K562 (cell line): Measurements from ENCODE around the gene PDLIM4. TPM values are rescaled to one million over a fixed set of nuclear protein-coding genes. Genes with fewer than 3 reads are reported as not detected.

Experiments
- ATAC-seq: fragments of 200-7000 bp; cut with Tn5 transposase; 3 replicates; pipeline ENCODE4 v1.9.1; 2020; ENCODE audit warnings: moderate library complexity
- BruUV-seq: library from RNA; stranded (reverse); fragments of 400-500 nt; replicated peaks from 2 replicates; lab custom pipeline; 2021; lab: Mats Ljungman, UMichigan
- CTCF ChIA-PET: fragments of 300-600 bp; formaldehyde crosslinking; extraction: SDS; loops from one replicate; lab custom pipeline; 2021; ENCODE audit warnings: low intra/inter-chr PET ratio; lab: Yijun Ruan, JAX
- POLR2A ChIA-PET: fragments of 300-600, 350-650 bp; sonication (Branson Sonifier 250); formaldehyde crosslinking; extraction: SDS; loops from one replicate; lab custom pipeline; 2021; ENCODE audit warnings: antibody characterized with exemption, inconsistent platforms; lab: Yijun Ruan, JAX
- DNase-seq, 4 experiments: peaks; one replicate each; pipeline versions ENCODE4 v3.0.0 to v3.0.0-alpha.2; 2011 to 2018; ENCODE audit warnings: low spot score in 3 of 4, mixed read lengths in 3 of 4; ENCODE audit errors: extremely low read depth in 1 of 4
- FAIRE-seq: peaks from 2 replicates; lab custom pipeline; 2011; peaks lifted over from hg19 to GRCh38; lab: Jason Lieb, UNC
- H2AFZ ChIP-seq: 2 replicates; pipeline ENCODE4 v1.6.0; 2011; ENCODE audit warnings: low read depth, low read length, control low read depth, inconsistent platforms
- H3K27ac ChIP-seq: fragments of 200-600 bp; 3 replicates; pipeline ENCODE4 v1.8.0; 2011; ENCODE audit warnings: low read depth, mild to moderate bottlenecking, control low read depth, inconsistent platforms, low read length, moderate library complexity, mixed read lengths; ENCODE audit errors: extremely low read depth
- H3K27me3 ChIP-seq, 2 experiments: fragments of 300-600 bp in 1 of 2; 2 replicates in 1 of 2; 3 replicates in 1 of 2; pipeline versions ENCODE4 v1.6.0 to v1.8.0; 2011; ENCODE audit warnings: inconsistent platforms in 2 of 2, low read length in 2 of 2, mild to moderate bottlenecking in 1 of 2, mixed read lengths in 1 of 2, moderate library complexity in 1 of 2; ENCODE audit not compliant: control insufficient read depth in 2 of 2, insufficient read depth in 2 of 2
- H3K36me3 ChIP-seq: fragments of 300-600 bp; 3 replicates; pipeline ENCODE4 v1.8.0; 2011; ENCODE audit warnings: mild to moderate bottlenecking, low read length, inconsistent platforms; ENCODE audit not compliant: control insufficient read depth, insufficient read depth
- H3K4me1 ChIP-seq, 2 experiments: fragments of 200-600 bp in 1 of 2; replicated peaks in 1 of 2; 2 replicates in 1 of 2; 3 replicates in 1 of 2; pipeline versions ENCODE4 v1.5.1 to v1.8.0; 2011; ENCODE audit warnings: inconsistent platforms in 2 of 2, low read length in 2 of 2, mild to moderate bottlenecking in 1 of 2, mixed read lengths in 1 of 2, moderate library complexity in 1 of 2; ENCODE audit not compliant: control insufficient read depth in 2 of 2, insufficient read depth in 2 of 2
- H3K4me2 ChIP-seq: 2 replicates; pipeline ENCODE4 v1.6.1; 2011; ENCODE audit warnings: low read length, control low read depth, inconsistent platforms, mixed read lengths; ENCODE audit not compliant: insufficient read depth
- H3K4me3 ChIP-seq: fragments of 200-600 bp; sonication (generic), shearing (Covaris generic); 2 replicates; pipeline ENCODE4 v1.5.1; 2016; ENCODE audit warnings: control low read depth, inconsistent platforms
- H3K79me2 ChIP-seq: fragments of 200-600 bp; 3 replicates; pipeline ENCODE4 v1.8.0; 2011; ENCODE audit warnings: low read length, inconsistent platforms; ENCODE audit not compliant: control insufficient read depth, insufficient read depth
- H3K9ac ChIP-seq, 2 experiments: 2 replicates each; pipeline versions ENCODE4 v1.6.0 to v1.6.1; 2011; ENCODE audit warnings: low read depth in 2 of 2, low read length in 2 of 2, control low read depth in 1 of 2, inconsistent platforms in 1 of 2, mild to moderate bottlenecking in 1 of 2, mixed read lengths in 1 of 2; ENCODE audit not compliant: insufficient read depth in 1 of 2
- H3K9me1 ChIP-seq: one replicate; pipeline ENCODE4 v1.6.0; 2011; ENCODE audit warnings: inconsistent platforms, mild to moderate bottlenecking, low read length, moderate library complexity; ENCODE audit not compliant: control insufficient read depth, insufficient read depth
- H3K9me3 ChIP-seq: replicated peaks from 2 replicates; pipeline ENCODE4 v1.5.1; 2011; ENCODE audit warnings: low read depth, low read length, inconsistent platforms; ENCODE audit not compliant: control insufficient read depth, insufficient read depth
- H4K20me1 ChIP-seq: replicated peaks from 2 replicates; pipeline ENCODE4 v1.6.1; 2011; ENCODE audit warnings: low read length, inconsistent platforms, mixed read lengths; ENCODE audit not compliant: control insufficient read depth, insufficient read depth
- KLF1 ChIP-seq: fragments of 450-650 bp; IDR thresholded peaks from 2 replicates; pipeline ENCODE4 v1.6.1; 2016; ENCODE audit warnings: missing genetic modification characterization, missing compliant biosample characterization
- NFIC ChIP-seq: fragments of 450-650 bp; IDR thresholded peaks from 2 replicates; pipeline ENCODE4 v1.6.1; 2017; ENCODE audit warnings: mild to moderate bottlenecking, inconsistent platforms
- SMARCA5 ChIP-seq: fragments of 450-650 bp; IDR thresholded peaks from 2 replicates; pipeline ENCODE4 v1.6.1; 2016
- ZBTB33 ChIP-seq: sonication (generic); formaldehyde crosslinking; IDR thresholded peaks from 2 replicates; pipeline ENCODE4 v1.8.1; 2023; ENCODE audit warnings: mild to moderate bottlenecking, missing genetic modification reagents
- ZC3H4 ChIP-seq: sonication (generic); formaldehyde crosslinking; IDR thresholded peaks from 2 replicates; pipeline ENCODE4 v1.9.0; 2021; ENCODE audit warnings: missing genetic modification reagents, borderline replicate concordance
- ZFP36 ChIP-seq: fragments of 150-350 bp; IDR thresholded peaks from 2 replicates; pipeline ENCODE4 v1.6.1; 2018; ENCODE audit warnings: low read length, low read depth; ENCODE audit not compliant: partially characterized antibody
- ZNF436 ChIP-seq: fragments of 250-450, 450-650 bp; sonication (Bioruptor Pico); formaldehyde crosslinking; IDR thresholded peaks from 2 replicates; pipeline ENCODE4 v1.7.0; 2020; ENCODE audit warnings: mild to moderate bottlenecking
- ZNF778 ChIP-seq: fragments of 450-650 bp; formaldehyde crosslinking; IDR thresholded peaks from 2 replicates; pipeline ENCODE4 v1.4.0; 2020; ENCODE audit warnings: mild to moderate bottlenecking, moderate library complexity
- WGBS: fragments of 100-300 bp; shearing (Covaris generic); methylation state at CpG from one replicate; pipeline ENCODE4 v1.1.6; 2016; ENCODE audit warnings: low coverage, mixed read lengths; ENCODE audit not compliant: insufficient coverage; ENCODE audit errors: missing lambda C conversion rate; 5-methylcytosine and 5-hydroxymethylcytosine counted together
- in situ Hi-C: fragments of 300-500 bp; cut with MboI; formaldehyde crosslinking; loops from 4 replicates; pipeline ENCODE4 v1.15.0; 2018; ENCODE audit warnings: inconsistent platforms, mixed read lengths
- intact Hi-C: fragments of 100-400 bp; cut with micrococcal nuclease; formaldehyde crosslinking; loops from 2 replicates; pipeline ENCODE4 v1.14.2; 2022
- polyA plus RNA-seq, 8 experiments: library from polyadenylated mRNA; depleted of rRNA in 4 of 8; stranded (reverse) in 5 of 8; unstranded in 3 of 8; fragments of >200 nt; fragmentation: Nextera tagmentation in 2 of 8; fragmentation: Illumina TruSeq in 1 of 8; extraction: Ambion mirVana in 2 of 8; extraction: Trizol in 1 of 8; gene quantifications; 2 replicates each; pipeline versions ENCODE4 v1.2.1 to v1.2.3, GENCODE V29; 2011 to 2014; ENCODE audit warnings: inconsistent platforms in 1 of 8, missing spikeins in 1 of 8
- total RNA-seq, 7 experiments: library from RNA; depleted of rRNA in 6 of 7; stranded (reverse); fragments of >200 nt in 6 of 7; fragmentation: Illumina TruSeq in 2 of 7; extraction: Trizol in 2 of 7; gene quantifications; 2 replicates each; pipeline versions ENCODE4 v1.2.1 to v1.2.3, GENCODE V29; 2011 to 2021; ENCODE audit warnings: low replicate concordance in 1 of 7
- TF ChIP-seq, protein P1 (sequence below): sonication (generic); formaldehyde crosslinking; IDR thresholded peaks from 2 replicates; pipeline ENCODE4 v1.9.0; 2022; ENCODE audit warnings: mild to moderate bottlenecking, missing genetic modification reagents
- TF ChIP-seq, protein P2 (sequence below), 2 experiments: IDR thresholded peaks; 2 replicates each; pipeline ENCODE4 v1.6.1; 2011; ENCODE audit warnings: borderline replicate concordance in 1 of 2, control low read depth in 1 of 2, low read depth in 1 of 2, low read length in 1 of 2, mild to moderate bottlenecking in 1 of 2, mixed read lengths in 1 of 2, moderate library complexity in 1 of 2; ENCODE audit not compliant: insufficient read depth in 1 of 2, insufficient read length in 1 of 2, poor library complexity in 1 of 2, severe bottlenecking in 1 of 2; ENCODE audit errors: extremely low read depth in 1 of 2

PDLIM4 gene
- total and polyA plus RNA-seq, 9 of the 15 experiments (the other 6 are each of a cell fraction or from before 2014, with no cell fraction given) = 0.28 to 32.8 (median 13.1) TPM

- H3K27ac ChIP-seq = no peak overlapping the region; the same call in 2 of the 3 replicates
- H3K27me3 ChIP-seq = no peaks in the 10 kb centered on the region
- no peak for DNase-seq
- ATAC-seq = no peak
- BruUV-seq = TSS peak; percentile 43
- FAIRE-seq = no peak
- H3K9me1 ChIP-seq = no peaks in the 10 kb centered on the region
- in situ Hi-C loops (no loop called here), intact Hi-C loops (no loop called here)
- H3K4me2 ChIP-seq = peak overlapping the region; percentile 88
- peak overlapping the region; percentile 93 to 97; a peak in 3 of 4 replicates for H3K9ac ChIP-seq
- WGBS = 69% methylated on average over 20 of the region's 23 CpGs
- POLR2A ChIA-PET = interaction anchor here (0.6 to 1.7 kb wide), 8 partner anchors 8 to 555 kb away, joined by 3 to 11 read pairs (median 4); no protein-coding TSS in a partner anchor
- H4K20me1 ChIP-seq = peaks cover 13% of the 10 kb centered on the region; the same call in 1 of the 2 replicates
- H3K9me3 ChIP-seq = no peaks in the 10 kb centered on the region
- H3K79me2 ChIP-seq = peaks cover 14% of the 10 kb centered on the region; the same call in 1 of the 3 replicates
- H3K36me3 ChIP-seq = no peaks in the 10 kb centered on the region; the same call in 2 of the 3 replicates
- TF ChIP-seq ZNF436 (CRISPR knock-in tag) = 0 out of 2 replicates have a peak, but pooled peaks have one; percentile 41
- peak; percentile 9; the same call in 1 of the 2 replicates for TF ChIP-seq SMARCA5
- peak; percentile 37; the same call in 1 of the 2 replicates for TF ChIP-seq ZBTB33 (CRISPR knock-in tag)
- TF ChIP-seq KLF1 (tag) = no peak
- TF ChIP-seq NFIC = no peak
- TF ChIP-seq, protein P1, sequence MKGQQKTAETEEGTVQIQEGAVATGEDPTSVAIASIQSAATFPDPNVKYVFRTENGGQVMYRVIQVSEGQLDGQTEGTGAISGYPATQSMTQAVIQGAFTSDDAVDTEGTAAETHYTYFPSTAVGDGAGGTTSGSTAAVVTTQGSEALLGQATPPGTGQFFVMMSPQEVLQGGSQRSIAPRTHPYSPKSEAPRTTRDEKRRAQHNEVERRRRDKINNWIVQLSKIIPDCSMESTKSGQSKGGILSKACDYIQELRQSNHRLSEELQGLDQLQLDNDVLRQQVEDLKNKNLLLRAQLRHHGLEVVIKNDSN (CRISPR knock-in tag) = 0 out of 2 replicates have a peak, but pooled peaks have one; percentile 12
- TF ChIP-seq ZFP36 = peak; percentile 73
- no peak for TF ChIP-seq ZNF778 (CRISPR knock-in tag)
- TF ChIP-seq ZC3H4 (CRISPR knock-in tag) = 0 out of 2 replicates have a peak, but pooled peaks have one; percentile 15
- TF ChIP-seq, protein P2, sequence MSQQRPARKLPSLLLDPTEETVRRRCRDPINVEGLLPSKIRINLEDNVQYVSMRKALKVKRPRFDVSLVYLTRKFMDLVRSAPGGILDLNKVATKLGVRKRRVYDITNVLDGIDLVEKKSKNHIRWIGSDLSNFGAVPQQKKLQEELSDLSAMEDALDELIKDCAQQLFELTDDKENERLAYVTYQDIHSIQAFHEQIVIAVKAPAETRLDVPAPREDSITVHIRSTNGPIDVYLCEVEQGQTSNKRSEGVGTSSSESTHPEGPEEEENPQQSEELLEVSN (IDR thresholded peaks at IDR 0.05; ENCODE audit: borderline replicate concordance in 1 of 2, extremely low read depth in 1 of 2, insufficient read depth in 1 of 2, insufficient read length in 1 of 2, low read depth in 1 of 2, low read length in 1 of 2, poor library complexity in 1 of 2, severe bottlenecking in 1 of 2) = peak in 1 of 2 experiments; percentile 20
- CTCF ChIA-PET = no interaction called here
- peaks cover 30 to 34% of the 10 kb centered on the region in 2 experiments for H3K4me1 ChIP-seq
- H2AFZ ChIP-seq = peak overlapping the region; percentile 77
- peak overlapping the region; percentile 76 for H3K4me3 ChIP-seq
These were observed 30.8 kb upstream of the PDLIM4 start for GRCh38 chr5:132226516-132227234.
